GM12878 (cell line): ENCODE measurements around the gene SGF29. TPM values are rescaled to one million over a fixed set of nuclear protein-coding genes. Genes with fewer than 3 reads are reported as not detected.

Experiments
- ATAC-seq: fragments of 200-7000 bp; cut with Tn5 transposase; 3 replicates; pipeline ENCODE4 v1.9.1; 2020; ENCODE audit warnings: mild to moderate bottlenecking, moderate library complexity
- BruUV-seq: library from RNA; stranded (reverse); fragments of 400-500 nt; replicated peaks from 2 replicates; lab custom pipeline; 2021; lab: Mats Ljungman, UMichigan
- CTCF ChIA-PET: fragments of 300-600 bp; sonication (Branson Sonifier 250); formaldehyde crosslinking; extraction: SDS; loops from one replicate; lab custom pipeline; 2021; ENCODE audit warnings: inconsistent platforms; lab: Yijun Ruan, JAX
- POLR2A ChIA-PET: fragments of 350-600 bp; formaldehyde crosslinking; extraction: SDS; loops from one replicate; lab custom pipeline; 2021; ENCODE audit warnings: inconsistent platforms; lab: Charles Lee
- RAD21 ChIA-PET: fragments of 300-600 bp; sonication (Branson Sonifier 250); formaldehyde crosslinking; loops from one replicate; lab custom pipeline; 2023; ENCODE audit warnings: antibody characterized with exemption; ENCODE audit not compliant: unreplicated experiment; lab: Charles Lee
- SMC1A ChIA-PET: fragments of 300-600 bp; sonication (Branson Sonifier 250); formaldehyde crosslinking; loops from one replicate; lab custom pipeline; 2023; ENCODE audit not compliant: unreplicated experiment, uncharacterized antibody; lab: Charles Lee
- DNase-seq: peaks from one replicate; pipeline ENCODE4 v3.0.0-alpha.2; 2011; ENCODE audit warnings: low read depth, low spot score
- FAIRE-seq: peaks from 3 replicates; lab custom pipeline; 2011; peaks lifted over from hg19 to GRCh38; lab: Jason Lieb, UNC
- H2AFZ ChIP-seq: 2 replicates; pipeline ENCODE4 v1.6.0; 2011; ENCODE audit warnings: low read depth, low read length, control low read depth; ENCODE audit not compliant: control insufficient read depth
- H3K27ac ChIP-seq: 2 replicates; pipeline ENCODE4 v1.5.1; 2011; ENCODE audit warnings: control low read depth; ENCODE audit not compliant: control insufficient read depth, insufficient read depth
- H3K27me3 ChIP-seq, 2 experiments: replicated peaks in 1 of 2; 2 replicates each; pipeline versions ENCODE4 v1.6.0 to v1.6.1; 2011; ENCODE audit warnings: low read length in 1 of 2; ENCODE audit not compliant: control insufficient read depth in 2 of 2, insufficient read depth in 2 of 2
- H3K36me3 ChIP-seq, 2 experiments: 2 replicates each; pipeline ENCODE4 v1.5.1; 2011; ENCODE audit warnings: low read length in 1 of 2; ENCODE audit not compliant: control insufficient read depth in 2 of 2, insufficient read depth in 2 of 2
- H3K4me1 ChIP-seq: 2 replicates; pipeline ENCODE4 v1.6.1; 2011; ENCODE audit warnings: mild to moderate bottlenecking, low read length, moderate library complexity, mixed read lengths; ENCODE audit not compliant: control insufficient read depth, insufficient read depth
- H3K4me2 ChIP-seq: 2 replicates; pipeline ENCODE4 v1.6.0; 2011; ENCODE audit warnings: control low read depth; ENCODE audit not compliant: control insufficient read depth, insufficient read depth
- H3K4me3 ChIP-seq: fragments of 200-600 bp; sonication (generic); 2 replicates; pipeline ENCODE4 v1.5.1; 2016
- H3K79me2 ChIP-seq: 2 replicates; pipeline ENCODE4 v1.6.0; 2011; ENCODE audit warnings: low read length; ENCODE audit not compliant: control insufficient read depth, insufficient read depth
- H3K9ac ChIP-seq: 2 replicates; pipeline ENCODE4 v1.8.0; 2011; ENCODE audit warnings: low read length, control low read depth, mixed read lengths; ENCODE audit not compliant: control insufficient read depth, insufficient read depth
- H3K9me3 ChIP-seq: replicated peaks from 3 replicates; pipeline ENCODE4 v1.5.1; 2011; ENCODE audit warnings: mild to moderate bottlenecking, low read length; ENCODE audit not compliant: control insufficient read depth, insufficient read depth
- H4K20me1 ChIP-seq: 2 replicates; pipeline ENCODE4 v1.6.0; 2011; ENCODE audit not compliant: control insufficient read depth, insufficient read depth
- HDGF ChIP-seq: fragments of 450-650 bp; IDR thresholded peaks from 2 replicates; pipeline ENCODE4 v1.6.1; 2016; ENCODE audit warnings: antibody characterized with exemption
- NFYB ChIP-seq: IDR thresholded peaks from 2 replicates; pipeline ENCODE4 v1.6.1; 2011; ENCODE audit warnings: low read depth, mild to moderate bottlenecking, low read length, improper control_type of control experiment, moderate library complexity; ENCODE audit not compliant: insufficient read depth
- STAT3 ChIP-seq: IDR thresholded peaks from 2 replicates; pipeline ENCODE4 v1.6.1; 2011; ENCODE audit warnings: low read depth, low read length, improper control_type of control experiment
- WGBS: methylation state at CpG from one replicate; pipeline ENCODE4 v1.1.6; 2016; ENCODE audit warnings: low lambda C conversion rate; ENCODE audit not compliant: insufficient replicate concordance, insufficient coverage; ENCODE audit errors: missing lambda C conversion rate; 5-methylcytosine and 5-hydroxymethylcytosine counted together
- in situ Hi-C: fragments of 300-500 bp; cut with MboI; formaldehyde crosslinking; loops from 9 replicates; pipeline ENCODE4 v1.14.3; 2018; ENCODE audit warnings: mixed read lengths
- intact Hi-C: fragments of 100-400 bp; cut with micrococcal nuclease; formaldehyde crosslinking; loops from one replicate; pipeline ENCODE4 v1.14.2; 2022; ENCODE audit not compliant: unreplicated experiment
- polyA plus RNA-seq, 11 experiments: library from polyadenylated mRNA; depleted of rRNA in 4 of 11; unstranded in 6 of 11; stranded (reverse) in 5 of 11; fragments of >200 nt; fragmentation: Nextera tagmentation in 4 of 11; fragmentation: Illumina TruSeq in 1 of 11; extraction: Ambion mirVana in 4 of 11; extraction: Trizol in 1 of 11; gene quantifications; 1 replicate in 1 of 11; 2 replicates in 10 of 11; pipeline versions ENCODE4 v1.2.1 to v1.2.3, GENCODE V29; 2011 to 2016; ENCODE audit warnings: inconsistent platforms in 2 of 11, missing spikeins in 2 of 11, low read depth in 1 of 11
- total RNA-seq, 4 experiments: library from RNA; depleted of rRNA in 3 of 4; stranded (reverse); fragments of >200 nt in 3 of 4; fragmentation: Illumina TruSeq in 1 of 4; extraction: Trizol in 1 of 4; gene quantifications; 2 replicates each; pipeline versions ENCODE4 v1.2.1 to v1.2.3, GENCODE V29; 2013 to 2021
- TF ChIP-seq, protein P1 (sequence below): fragments of 450-650 bp; IDR thresholded peaks from 2 replicates; pipeline ENCODE4 v1.6.1; 2016; ENCODE audit warnings: mild to moderate bottlenecking, moderate library complexity, borderline replicate concordance
- TF ChIP-seq, protein P2 (sequence below): fragments of 450-650 bp; IDR thresholded peaks from 2 replicates; pipeline ENCODE4 v1.6.1; 2016; ENCODE audit warnings: mild to moderate bottlenecking

SGF29 gene
- total and polyA plus RNA-seq, 10 of the 15 experiments (the other 5 are each of a cell fraction or from before 2014, with no cell fraction given) = 2.2 to 20.1 (median 12.3) TPM

DNA sequence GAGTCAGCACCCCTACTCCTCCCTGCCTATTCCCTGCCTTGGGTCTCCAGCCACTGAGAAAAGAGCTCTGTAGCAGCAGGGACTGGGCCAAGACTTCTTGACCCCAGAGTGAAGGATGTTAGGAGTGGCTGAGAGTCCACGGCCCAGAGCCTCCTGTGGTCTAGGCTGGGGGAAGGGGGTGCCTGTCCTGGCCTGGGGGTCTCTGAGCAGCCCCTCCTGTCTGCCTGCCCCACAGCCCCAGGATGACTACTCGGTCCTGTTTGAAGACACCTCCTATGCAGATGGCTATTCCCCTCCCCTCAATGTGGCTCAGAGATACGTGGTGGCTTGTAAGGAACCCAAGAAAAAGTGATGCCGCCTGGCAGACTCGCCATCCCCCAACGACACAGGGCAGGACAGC is 37.6 kb downstream of the SGF29 start:
- Histone ChIP-seq H3K27ac (no peak overlapping the region), H3K36me3 (peaks cover 5 to 14% of the 10 kb centered on the region in 2 experiments; a peak in 3 of 4 replicates), H4K20me1 (no peaks in the 10 kb centered on the region), H3K4me2 (no peak overlapping the region), H3K9ac (no peak overlapping the region), H3K4me3 (no peak overlapping the region), H2AFZ (no peak overlapping the region), H3K9me3 (no peaks in the 10 kb centered on the region), H3K27me3 (no peaks in the 10 kb centered on the region), H3K4me1 (no peaks in the 10 kb centered on the region), H3K79me2 (no peaks in the 10 kb centered on the region)
- TF ChIP-seq HDGF (no peak), STAT3 (no peak), NFYB (no peak)
- TF ChIP-seq, protein P1, sequence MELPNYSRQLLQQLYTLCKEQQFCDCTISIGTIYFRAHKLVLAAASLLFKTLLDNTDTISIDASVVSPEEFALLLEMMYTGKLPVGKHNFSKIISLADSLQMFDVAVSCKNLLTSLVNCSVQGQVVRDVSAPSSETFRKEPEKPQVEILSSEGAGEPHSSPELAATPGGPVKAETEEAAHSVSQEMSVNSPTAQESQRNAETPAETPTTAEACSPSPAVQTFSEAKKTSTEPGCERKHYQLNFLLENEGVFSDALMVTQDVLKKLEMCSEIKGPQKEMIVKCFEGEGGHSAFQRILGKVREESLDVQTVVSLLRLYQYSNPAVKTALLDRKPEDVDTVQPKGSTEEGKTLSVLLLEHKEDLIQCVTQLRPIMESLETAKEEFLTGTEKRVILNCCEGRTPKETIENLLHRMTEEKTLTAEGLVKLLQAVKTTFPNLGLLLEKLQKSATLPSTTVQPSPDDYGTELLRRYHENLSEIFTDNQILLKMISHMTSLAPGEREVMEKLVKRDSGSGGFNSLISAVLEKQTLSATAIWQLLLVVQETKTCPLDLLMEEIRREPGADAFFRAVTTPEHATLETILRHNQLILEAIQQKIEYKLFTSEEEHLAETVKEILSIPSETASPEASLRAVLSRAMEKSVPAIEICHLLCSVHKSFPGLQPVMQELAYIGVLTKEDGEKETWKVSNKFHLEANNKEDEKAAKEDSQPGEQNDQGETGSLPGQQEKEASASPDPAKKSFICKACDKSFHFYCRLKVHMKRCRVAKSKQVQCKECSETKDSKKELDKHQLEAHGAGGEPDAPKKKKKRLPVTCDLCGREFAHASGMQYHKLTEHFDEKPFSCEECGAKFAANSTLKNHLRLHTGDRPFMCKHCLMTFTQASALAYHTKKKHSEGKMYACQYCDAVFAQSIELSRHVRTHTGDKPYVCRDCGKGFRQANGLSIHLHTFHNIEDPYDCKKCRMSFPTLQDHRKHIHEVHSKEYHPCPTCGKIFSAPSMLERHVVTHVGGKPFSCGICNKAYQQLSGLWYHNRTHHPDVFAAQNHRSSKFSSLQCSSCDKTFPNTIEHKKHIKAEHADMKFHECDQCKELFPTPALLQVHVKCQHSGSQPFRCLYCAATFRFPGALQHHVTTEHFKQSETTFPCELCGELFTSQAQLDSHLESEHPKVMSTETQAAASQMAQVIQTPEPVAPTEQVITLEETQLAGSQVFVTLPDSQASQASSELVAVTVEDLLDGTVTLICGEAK = no peak
- TF ChIP-seq, protein P2, sequence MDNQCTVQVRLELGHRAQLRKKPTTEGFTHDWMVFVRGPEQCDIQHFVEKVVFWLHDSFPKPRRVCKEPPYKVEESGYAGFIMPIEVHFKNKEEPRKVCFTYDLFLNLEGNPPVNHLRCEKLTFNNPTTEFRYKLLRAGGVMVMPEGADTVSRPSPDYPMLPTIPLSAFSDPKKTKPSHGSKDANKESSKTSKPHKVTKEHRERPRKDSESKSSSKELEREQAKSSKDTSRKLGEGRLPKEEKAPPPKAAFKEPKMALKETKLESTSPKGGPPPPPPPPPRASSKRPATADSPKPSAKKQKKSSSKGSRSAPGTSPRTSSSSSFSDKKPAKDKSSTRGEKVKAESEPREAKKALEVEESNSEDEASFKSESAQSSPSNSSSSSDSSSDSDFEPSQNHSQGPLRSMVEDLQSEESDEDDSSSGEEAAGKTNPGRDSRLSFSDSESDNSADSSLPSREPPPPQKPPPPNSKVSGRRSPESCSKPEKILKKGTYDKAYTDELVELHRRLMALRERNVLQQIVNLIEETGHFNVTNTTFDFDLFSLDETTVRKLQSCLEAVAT = no peak
- ChIA-PET RAD21 (no interaction called here), SMC1A (no interaction called here), CTCF (no interaction called here), POLR2A (no interaction called here)
- DNase-seq = no peak
- in situ Hi-C loops (no loop called here), intact Hi-C loops (no loop called here)
- ATAC-seq = no peak
- WGBS = 71% methylated on average over 6 of the region's 6 CpGs
- FAIRE-seq = no peak
- no TSS peak for BruUV-seq
